GM18870 (cell line): ENCODE data around the gene MPDU1.

Experiments used
- ATAC-seq: cut with Tn5 transposase; IDR thresholded peaks from one replicate; pipeline ENCODE4 v1.9.1; 2021; ENCODE audit warnings: moderate library complexity; ENCODE audit not compliant: unreplicated experiment

MPDU1 gene

GRCh38 chr17:7583253-7584109 is at the start of gene MPDU1:
TSS of gene MPDU1 (plus strand) at chr17:7583852. CDS start at chr17:7583863, 11 bp downstream.
- ATAC-seq: peak; percentile 56

GRCh38 chr17:7538050-7538449 is 45.6 kb upstream of the MPDU1 start:
- no peak for ATAC-seq

- no peak for ATAC-seq
Measured at GRCh38 chr17:7538891-7539545, 44.6 kb upstream of the MPDU1 start.

- ATAC-seq: no peak
Measured at GRCh38 chr17:7541074-7541621, 42.5 kb upstream of the MPDU1 start.

GRCh38 chr17:7544911-7545310 is 38.7 kb upstream of the MPDU1 start:
- ATAC-seq: no peak

GRCh38 chr17:7548585-7549400 is 34.9 kb upstream of the MPDU1 start, which contains the start of gene TNFSF12:
TSS of gene TNFSF12 (plus strand) at chr17:7549058. CDS start at chr17:7549154, 96 bp downstream.
- no peak for ATAC-seq

GRCh38 chr17:7549401-7550055 is 34.1 kb upstream of the MPDU1 start:
- ATAC-seq: no peak

GRCh38 chr17:7550344-7550743 is 33.3 kb upstream of the MPDU1 start:
- ATAC-seq: no peak

- no peak for ATAC-seq
Measured at GRCh38 chr17:7551396-7551795, 32.3 kb upstream of the MPDU1 start.

- peak; percentile 77 for ATAC-seq
Measured at GRCh38 chr17:7552621-7553051, 31.0 kb upstream of the MPDU1 start.

- no peak for ATAC-seq
Measured at GRCh38 chr17:7553356-7553755, 30.3 kb upstream of the MPDU1 start.

- ATAC-seq: no peak
Measured at GRCh38 chr17:7555320-7555948, 28.2 kb upstream of the MPDU1 start.

GRCh38 chr17:7556627-7557026 is 27.0 kb upstream of the MPDU1 start:
- ATAC-seq: no peak

GRCh38 chr17:7557147-7557764 is 26.4 kb upstream of the MPDU1 start:
- ATAC-seq: no peak

GRCh38 chr17:7557775-7558543 is 25.7 kb upstream of the MPDU1 start:
- ATAC-seq: no peak

- no peak for ATAC-seq
Measured at GRCh38 chr17:7558544-7559319, 24.9 kb upstream of the MPDU1 start, which contains the start of gene TNFSF13. TSS of gene TNFSF13 (plus strand) at chr17:7558750. CDS start at chr17:7559040, 290 bp downstream.

- no peak for ATAC-seq
Measured at GRCh38 chr17:7559320-7560171, 24.1 kb upstream of the MPDU1 start.
